SK-N-SH treated with all-trans-retinoic acid at 6 μM for 48 hours (cell line): ENCODE measurements around the gene TSEN54.

ENCODE experiments used
- ATAC-seq: fragments of 200-7000 bp; cut with Tn5 transposase; 3 replicates; pipeline ENCODE4 v1.9.1; 2020; ENCODE audit warnings: mild to moderate bottlenecking, moderate library complexity
- ARNTL ChIP-seq: fragments of 450-650 bp; formaldehyde crosslinking; IDR thresholded peaks from 2 replicates; pipeline ENCODE4 v1.5.0; 2020; ENCODE audit warnings: low read depth, mild to moderate bottlenecking, moderate library complexity, borderline replicate concordance
- BACH2 ChIP-seq: fragments of 250-450 bp; sonication (Bioruptor Pico); IDR thresholded peaks from 2 replicates; pipeline ENCODE4 v1.9.0; 2021; ENCODE audit warnings: mild to moderate bottlenecking, borderline replicate concordance
- CREB5 ChIP-seq: fragments of 250-450 bp; sonication (Bioruptor Pico); IDR thresholded peaks from 2 replicates; pipeline ENCODE4 v1.5.1; 2020; ENCODE audit warnings: low read depth, mild to moderate bottlenecking, moderate library complexity
- CSDC2 ChIP-seq: fragments of 250-450 bp; sonication (Bioruptor Pico); IDR thresholded peaks from 2 replicates; pipeline ENCODE4 v1.5.0; 2020; ENCODE audit warnings: mild to moderate bottlenecking, moderate library complexity
- ESRRG ChIP-seq: fragments of 250-450 bp; sonication (Bioruptor Pico); IDR thresholded peaks from 2 replicates; pipeline ENCODE4 v1.6.1; 2021; ENCODE audit warnings: mild to moderate bottlenecking
- GLIS3 ChIP-seq: fragments of 250-450 bp; sonication (Bioruptor Pico); IDR thresholded peaks from 2 replicates; pipeline ENCODE4 v1.5.0; 2020; ENCODE audit warnings: mild to moderate bottlenecking, moderate library complexity
- ISL1 ChIP-seq: fragments of 250-450 bp; sonication (Bioruptor Pico); IDR thresholded peaks from 2 replicates; pipeline ENCODE4 v2.1.2; 2022; ENCODE audit warnings: mild to moderate bottlenecking, moderate library complexity
- OSR1 ChIP-seq: fragments of 250-450 bp; sonication (Bioruptor Pico); IDR thresholded peaks from 2 replicates; pipeline ENCODE4 v1.8.0; 2022; ENCODE audit warnings: moderate library complexity, mild to moderate bottlenecking, inconsistent platforms
- POU6F1 ChIP-seq: fragments of 250-450 bp; sonication (Bioruptor Pico); IDR thresholded peaks from 2 replicates; pipeline ENCODE4 v1.8.0; 2021; ENCODE audit warnings: low read depth, mild to moderate bottlenecking, moderate library complexity, borderline replicate concordance
- PPARA ChIP-seq: fragments of 250-450 bp; sonication (Bioruptor Pico); IDR thresholded peaks from 2 replicates; pipeline ENCODE4 v1.5.0; 2020; ENCODE audit warnings: mild to moderate bottlenecking, borderline replicate concordance
- SNAI2 ChIP-seq: fragments of 250-450 bp; sonication (Bioruptor Pico); IDR thresholded peaks from 2 replicates; pipeline ENCODE4 v1.5.0; 2020; ENCODE audit warnings: mild to moderate bottlenecking, moderate library complexity
- TCF4 ChIP-seq: fragments of 250-450 bp; sonication (Bioruptor Pico); IDR thresholded peaks from 2 replicates; pipeline ENCODE4 v1.8.0; 2021; ENCODE audit warnings: mild to moderate bottlenecking, moderate library complexity, borderline replicate concordance
- TOX ChIP-seq: fragments of 250-450 bp; sonication (Bioruptor Pico); IDR thresholded peaks from 2 replicates; pipeline ENCODE4 v1.8.0; 2021; ENCODE audit warnings: mild to moderate bottlenecking, moderate library complexity, borderline replicate concordance
- ZC3H10 ChIP-seq: fragments of 250-450 bp; sonication (Bioruptor Pico); IDR thresholded peaks from 2 replicates; pipeline ENCODE4 v1.5.1; 2021; ENCODE audit warnings: mild to moderate bottlenecking, moderate library complexity
- ZFP3 ChIP-seq: fragments of 250-450 bp; sonication (Bioruptor Pico); IDR thresholded peaks from 2 replicates; pipeline ENCODE4 v1.5.0; 2020; ENCODE audit warnings: mild to moderate bottlenecking, moderate library complexity
- ZFP30 ChIP-seq: fragments of 450-650 bp; formaldehyde crosslinking; IDR thresholded peaks from 2 replicates; pipeline ENCODE4 v1.5.0; 2022; ENCODE audit warnings: mild to moderate bottlenecking, moderate library complexity
- ZNF565 ChIP-seq: fragments of 450-650 bp; formaldehyde crosslinking; conservative IDR thresholded peaks from 2 replicates; pipeline ENCODE4 v1.5.0; 2020; ENCODE audit warnings: low read depth, mild to moderate bottlenecking, moderate library complexity
- ZNF70 ChIP-seq: fragments of 450-650 bp; formaldehyde crosslinking; IDR thresholded peaks from 2 replicates; pipeline ENCODE4 v1.5.0; 2020; ENCODE audit warnings: mild to moderate bottlenecking, moderate library complexity
- ZNF8 ChIP-seq: fragments of 450-650 bp; formaldehyde crosslinking; IDR thresholded peaks from 2 replicates; pipeline ENCODE4 v1.5.0; 2020; ENCODE audit warnings: mild to moderate bottlenecking, moderate library complexity
- TF ChIP-seq, protein P1 (sequence below): fragments of 250-450 bp; sonication (Bioruptor Pico); IDR thresholded peaks from 2 replicates; pipeline ENCODE4 v1.5.1; 2021; ENCODE audit warnings: mild to moderate bottlenecking, moderate library complexity
- TF ChIP-seq, protein P2 (sequence below): fragments of 250-450 bp; sonication (Bioruptor Pico); IDR thresholded peaks from 2 replicates; pipeline ENCODE4 v1.8.0; 2020; ENCODE audit warnings: mild to moderate bottlenecking, moderate library complexity, borderline replicate concordance
- TF ChIP-seq, protein P3 (sequence below): fragments of 250-450 bp; sonication (Bioruptor Pico); IDR thresholded peaks from 2 replicates; pipeline ENCODE4 v1.5.0; 2020; ENCODE audit warnings: mild to moderate bottlenecking, moderate library complexity

The TSEN54 gene

GRCh38 chr17:75506134-75506533 lies 10.2 kb upstream of the TSEN54 start:
- TF ChIP-seq CREB5: no peak
- TF ChIP-seq ESRRG (CRISPR knock-in tag): no peak
- TF ChIP-seq ZFP3 (CRISPR knock-in tag): no peak
- TF ChIP-seq, protein P1, sequence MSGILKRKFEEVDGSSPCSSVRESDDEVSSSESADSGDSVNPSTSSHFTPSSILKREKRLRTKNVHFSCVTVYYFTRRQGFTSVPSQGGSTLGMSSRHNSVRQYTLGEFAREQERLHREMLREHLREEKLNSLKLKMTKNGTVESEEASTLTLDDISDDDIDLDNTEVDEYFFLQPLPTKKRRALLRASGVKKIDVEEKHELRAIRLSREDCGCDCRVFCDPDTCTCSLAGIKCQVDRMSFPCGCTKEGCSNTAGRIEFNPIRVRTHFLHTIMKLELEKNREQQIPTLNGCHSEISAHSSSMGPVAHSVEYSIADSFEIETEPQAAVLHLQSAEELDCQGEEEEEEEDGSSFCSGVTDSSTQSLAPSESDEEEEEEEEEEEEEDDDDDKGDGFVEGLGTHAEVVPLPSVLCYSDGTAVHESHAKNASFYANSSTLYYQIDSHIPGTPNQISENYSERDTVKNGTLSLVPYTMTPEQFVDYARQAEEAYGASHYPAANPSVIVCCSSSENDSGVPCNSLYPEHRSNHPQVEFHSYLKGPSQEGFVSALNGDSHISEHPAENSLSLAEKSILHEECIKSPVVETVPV (CRISPR knock-in tag): no peak
- no peak for TF ChIP-seq TOX (CRISPR knock-in tag)
- no peak for TF ChIP-seq ZC3H10 (CRISPR knock-in tag)
- TF ChIP-seq TCF4 (CRISPR knock-in tag): no peak
- TF ChIP-seq ISL1 (CRISPR knock-in tag): no peak
- TF ChIP-seq ZNF565 (CRISPR knock-in tag): no peak
- no peak for TF ChIP-seq POU6F1 (CRISPR knock-in tag)
- no peak for TF ChIP-seq SNAI2 (CRISPR knock-in tag)
- TF ChIP-seq, protein P2, sequence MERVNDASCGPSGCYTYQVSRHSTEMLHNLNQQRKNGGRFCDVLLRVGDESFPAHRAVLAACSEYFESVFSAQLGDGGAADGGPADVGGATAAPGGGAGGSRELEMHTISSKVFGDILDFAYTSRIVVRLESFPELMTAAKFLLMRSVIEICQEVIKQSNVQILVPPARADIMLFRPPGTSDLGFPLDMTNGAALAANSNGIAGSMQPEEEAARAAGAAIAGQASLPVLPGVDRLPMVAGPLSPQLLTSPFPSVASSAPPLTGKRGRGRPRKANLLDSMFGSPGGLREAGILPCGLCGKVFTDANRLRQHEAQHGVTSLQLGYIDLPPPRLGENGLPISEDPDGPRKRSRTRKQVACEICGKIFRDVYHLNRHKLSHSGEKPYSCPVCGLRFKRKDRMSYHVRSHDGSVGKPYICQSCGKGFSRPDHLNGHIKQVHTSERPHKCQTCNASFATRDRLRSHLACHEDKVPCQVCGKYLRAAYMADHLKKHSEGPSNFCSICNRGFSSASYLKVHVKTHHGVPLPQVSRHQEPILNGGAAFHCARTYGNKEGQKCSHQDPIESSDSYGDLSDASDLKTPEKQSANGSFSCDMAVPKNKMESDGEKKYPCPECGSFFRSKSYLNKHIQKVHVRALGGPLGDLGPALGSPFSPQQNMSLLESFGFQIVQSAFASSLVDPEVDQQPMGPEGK (CRISPR knock-in tag): no peak
- no peak for TF ChIP-seq GLIS3 (CRISPR knock-in tag)
- TF ChIP-seq BACH2 (CRISPR knock-in tag): no peak
- no peak for TF ChIP-seq ZFP30
- TF ChIP-seq, protein P3, sequence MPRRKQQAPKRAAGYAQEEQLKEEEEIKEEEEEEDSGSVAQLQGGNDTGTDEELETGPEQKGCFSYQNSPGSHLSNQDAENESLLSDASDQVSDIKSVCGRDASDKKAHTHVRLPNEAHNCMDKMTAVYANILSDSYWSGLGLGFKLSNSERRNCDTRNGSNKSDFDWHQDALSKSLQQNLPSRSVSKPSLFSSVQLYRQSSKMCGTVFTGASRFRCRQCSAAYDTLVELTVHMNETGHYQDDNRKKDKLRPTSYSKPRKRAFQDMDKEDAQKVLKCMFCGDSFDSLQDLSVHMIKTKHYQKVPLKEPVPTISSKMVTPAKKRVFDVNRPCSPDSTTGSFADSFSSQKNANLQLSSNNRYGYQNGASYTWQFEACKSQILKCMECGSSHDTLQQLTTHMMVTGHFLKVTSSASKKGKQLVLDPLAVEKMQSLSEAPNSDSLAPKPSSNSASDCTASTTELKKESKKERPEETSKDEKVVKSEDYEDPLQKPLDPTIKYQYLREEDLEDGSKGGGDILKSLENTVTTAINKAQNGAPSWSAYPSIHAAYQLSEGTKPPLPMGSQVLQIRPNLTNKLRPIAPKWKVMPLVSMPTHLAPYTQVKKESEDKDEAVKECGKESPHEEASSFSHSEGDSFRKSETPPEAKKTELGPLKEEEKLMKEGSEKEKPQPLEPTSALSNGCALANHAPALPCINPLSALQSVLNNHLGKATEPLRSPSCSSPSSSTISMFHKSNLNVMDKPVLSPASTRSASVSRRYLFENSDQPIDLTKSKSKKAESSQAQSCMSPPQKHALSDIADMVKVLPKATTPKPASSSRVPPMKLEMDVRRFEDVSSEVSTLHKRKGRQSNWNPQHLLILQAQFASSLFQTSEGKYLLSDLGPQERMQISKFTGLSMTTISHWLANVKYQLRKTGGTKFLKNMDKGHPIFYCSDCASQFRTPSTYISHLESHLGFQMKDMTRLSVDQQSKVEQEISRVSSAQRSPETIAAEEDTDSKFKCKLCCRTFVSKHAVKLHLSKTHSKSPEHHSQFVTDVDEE: no peak
- TF ChIP-seq ZNF70 (CRISPR knock-in tag): no peak
- TF ChIP-seq PPARA (CRISPR knock-in tag): no peak
- no peak for TF ChIP-seq ZNF8
- TF ChIP-seq, all 23 proteins: peak for 0

GRCh38 chr17:75506888-75507287 lies 9.4 kb upstream of the TSEN54 start:
- no peak for TF ChIP-seq PPARA (CRISPR knock-in tag)
- no peak for TF ChIP-seq CSDC2
- TF ChIP-seq POU6F1 (CRISPR knock-in tag): no peak
- TF ChIP-seq SNAI2 (CRISPR knock-in tag): no peak
- TF ChIP-seq, protein P3: no peak
- TF ChIP-seq ISL1 (CRISPR knock-in tag): no peak
- TF ChIP-seq ESRRG (CRISPR knock-in tag): no peak
- no peak for TF ChIP-seq ZFP30
- TF ChIP-seq GLIS3 (CRISPR knock-in tag): no peak
- no peak for TF ChIP-seq TCF4 (CRISPR knock-in tag)
- no peak for TF ChIP-seq OSR1 (CRISPR knock-in tag)
- TF ChIP-seq ARNTL (CRISPR knock-in tag): no peak
- ATAC-seq: no peak

More at GRCh38 chr17:75506134-75506533, 10.2 kb upstream of the TSEN54 start:
- no peak for ATAC-seq
